GM19193 (cell line): Measurements from ENCODE around the gene ASF1B.

Source experiments
- POLR2A ChIP-seq: IDR thresholded peaks from 4 replicates; pipeline ENCODE4 v1.6.1; 2011; ENCODE audit not compliant: insufficient read depth, insufficient read length; ENCODE audit errors: extremely low read depth

The ASF1B gene

GRCh38 chr19:14164724-14165493, 28.5 kb upstream of the ASF1B start:
- TF ChIP-seq POLR2A = no peak

GRCh38 chr19:14164082-14164481, 27.7 kb upstream of the ASF1B start:
- TF ChIP-seq POLR2A = no peak

GRCh38 chr19:14162871-14163297, 26.5 kb upstream of the ASF1B start:
- no peak for TF ChIP-seq POLR2A

DNA sequence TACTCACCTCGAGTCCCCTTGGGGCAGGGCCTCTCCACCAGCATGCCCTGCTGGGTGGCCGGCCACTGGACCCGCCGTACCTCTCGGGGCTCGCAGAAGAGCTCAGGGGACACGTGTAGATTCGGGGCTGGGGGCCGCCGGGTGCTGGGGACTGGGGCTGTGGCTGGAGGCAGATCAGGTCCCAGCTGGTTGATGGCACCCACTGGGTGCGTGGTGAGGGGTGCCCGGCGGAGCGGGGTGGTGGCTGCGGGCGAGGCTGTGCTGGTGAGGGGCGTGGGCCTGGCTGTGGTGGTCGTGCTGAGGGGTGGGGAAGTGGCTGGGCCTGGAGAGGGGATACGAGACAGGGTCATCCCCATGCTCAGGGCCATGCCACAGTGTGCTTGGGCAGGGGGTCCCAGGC, 24.9 kb upstream of the ASF1B start:
- TF ChIP-seq POLR2A = no peak

- TF ChIP-seq POLR2A = no peak
Observed at GRCh38 chr19:14160017-14160703, 23.8 kb upstream of the ASF1B start.

DNA sequence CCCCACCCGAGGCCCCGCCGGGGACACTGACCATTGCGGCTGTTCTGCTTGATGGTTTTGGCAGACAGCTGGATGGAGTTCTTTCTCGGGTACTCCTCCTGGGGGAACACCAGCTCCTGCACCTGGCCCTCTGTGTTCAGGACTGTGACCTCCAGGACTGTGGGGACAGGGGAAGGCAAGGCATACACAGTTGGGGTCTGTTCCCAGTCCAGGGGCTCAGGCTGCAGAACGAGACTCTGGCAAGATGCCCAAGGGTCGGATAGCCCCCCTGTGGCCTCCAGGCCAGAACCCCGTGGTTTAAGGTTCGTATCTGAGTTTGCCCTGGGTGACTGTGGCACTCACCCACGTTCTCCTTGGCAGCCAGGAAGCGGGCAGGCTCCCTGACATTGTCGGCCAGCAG, 22.7 kb upstream of the ASF1B start:
- no peak for TF ChIP-seq POLR2A

- TF ChIP-seq POLR2A = no peak
Observed at GRCh38 chr19:14158276-14159023, 22.1 kb upstream of the ASF1B start.

GRCh38 chr19:14156971-14157717, 20.8 kb upstream of the ASF1B start:
- TF ChIP-seq POLR2A = no peak

DNA sequence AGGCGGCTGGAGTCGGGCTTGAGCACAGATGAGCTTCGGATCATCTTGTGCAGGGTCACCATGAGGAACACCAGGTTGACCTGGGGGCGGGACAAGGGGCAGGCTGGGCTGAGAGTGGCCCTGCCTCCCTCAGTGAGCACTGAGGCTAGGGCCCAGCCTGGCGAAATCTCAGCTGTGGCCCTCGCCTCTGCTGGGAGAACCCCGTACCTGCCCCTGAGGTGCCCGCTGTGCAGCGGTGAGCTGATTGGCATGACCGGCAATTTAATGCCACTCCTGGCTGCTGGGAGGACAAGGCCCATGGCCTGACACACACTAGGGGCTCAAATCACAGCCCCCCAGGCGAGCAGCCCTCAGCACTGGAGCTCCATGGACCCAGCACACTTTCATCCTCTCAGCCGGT, 19.7 kb upstream of the ASF1B start:
- no peak for TF ChIP-seq POLR2A

DNA sequence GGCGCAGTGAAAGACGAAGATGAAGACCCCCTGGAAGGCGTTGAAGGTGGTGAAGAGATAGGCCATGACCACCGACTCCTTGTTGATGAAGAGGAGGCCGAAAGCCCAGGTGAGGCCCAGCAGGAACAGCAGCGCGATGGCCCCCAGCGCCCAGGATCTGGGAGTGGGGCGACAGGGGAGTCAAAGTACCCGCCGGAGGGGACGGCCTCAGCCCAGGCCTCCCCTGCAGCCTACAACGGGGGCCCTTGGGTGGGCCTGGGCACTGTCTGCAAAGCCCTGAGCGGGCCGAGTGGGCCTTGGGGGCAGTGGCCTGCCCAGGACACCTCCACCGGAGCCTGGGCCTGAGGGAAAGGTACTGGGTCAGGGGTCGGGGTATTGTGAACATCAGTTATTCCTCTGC, 19.0 kb upstream of the ASF1B start:
- TF ChIP-seq POLR2A = no peak

GRCh38 chr19:14152713-14153112, 16.3 kb upstream of the ASF1B start:
- TF ChIP-seq POLR2A = no peak

DNA sequence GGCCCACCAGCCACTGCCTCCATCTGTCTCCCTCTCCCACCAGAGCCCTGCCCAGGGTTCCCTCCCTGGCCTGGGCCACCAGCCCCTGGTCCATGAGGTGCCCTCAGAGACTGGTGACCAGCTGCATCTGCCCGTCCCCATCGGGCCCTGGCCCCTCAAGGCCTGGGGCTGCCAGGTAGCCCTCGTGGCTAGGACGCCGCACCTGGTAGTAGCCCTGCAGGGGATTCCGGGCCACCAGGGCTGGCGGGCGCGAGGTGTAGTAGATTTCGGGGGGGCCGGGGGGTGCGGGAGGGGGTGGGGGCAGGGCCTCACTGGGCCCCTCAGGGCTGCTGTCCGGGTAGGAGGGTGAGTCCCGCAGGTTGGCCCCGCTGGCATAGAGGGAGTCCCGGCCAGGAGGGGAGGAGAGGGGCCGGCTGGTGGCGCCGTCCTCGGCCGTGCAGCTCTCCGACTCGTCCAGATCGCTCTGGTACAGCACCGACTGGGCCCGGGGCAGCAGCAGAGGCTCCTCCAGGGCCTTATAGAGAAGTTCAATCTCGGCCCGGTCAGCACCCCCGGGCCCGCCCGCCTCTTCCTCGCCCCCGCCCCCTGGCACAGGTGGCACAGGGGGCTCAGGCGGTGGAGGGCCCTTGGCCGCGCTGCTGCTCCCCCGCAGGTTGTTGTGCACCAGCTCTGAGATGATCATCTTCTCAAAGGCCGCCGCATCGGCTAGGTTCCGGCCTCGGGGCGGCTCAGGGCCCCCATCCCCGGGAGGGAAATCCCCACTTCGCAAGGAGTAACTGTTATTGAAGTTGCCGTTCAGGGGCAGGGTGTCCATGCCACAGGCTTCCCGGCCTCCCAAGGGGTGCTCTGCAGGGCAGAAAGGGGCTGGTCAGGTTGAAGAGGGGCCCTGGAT, 14.6 kb upstream of the ASF1B start:
- TF ChIP-seq POLR2A = no peak

- TF ChIP-seq POLR2A = no peak
Observed at GRCh38 chr19:14150041-14150769, 13.8 kb upstream of the ASF1B start.
